Muscle of back (tissue), 13 donors: ENCODE measurements around the gene NT5E. TPM values are rescaled to one million over a fixed set of nuclear protein-coding genes. Genes with fewer than 3 reads are reported as not detected.
"Not testable (repeated sequence)": the region's sequence is repeated elsewhere in the genome, so short reads cannot be mapped to it uniquely, and the experiment has no call there.

Experiments
- DNase-seq, 3 donors: peaks; one replicate each; pipeline versions ENCODE4 v3.0.0 to v3.0.0-alpha.2; 2013
- long read RNA-seq, 9 donors: transcript quantifications; one replicate each; lab custom pipeline, GENCODE V29; 2026
- polyA plus RNA-seq, 10 donors: library from polyadenylated mRNA; unstranded; fragments of 120-200 nt; gene quantifications; one replicate each; pipeline ENCODE4 v1.2.1, GENCODE V29; 2013; ENCODE audit not compliant: insufficient read length in 10 of 10

The NT5E gene
- 10 to 100 TPM; 26.1 to 48.0 (median 39.1) TPM for polyA plus RNA-seq
- long read RNA-seq, donor 1, transcript NT5E-202 (3 exons, 974 nt): major isoform, 5 of 9 reads
- long read RNA-seq, donor 1, partial matches to known transcripts: 0 of 9 reads
- long read RNA-seq, donor 1, other reads (novel, unspliced or antisense): 0 of 9 reads
- long read RNA-seq, donor 2, partial matches to known transcripts: 5 of 9 reads
- long read RNA-seq, donor 2, other reads (novel, unspliced or antisense): 0 of 9 reads
- long read RNA-seq, donor 3: 0 reads
- long read RNA-seq, donor 4, transcript NT5E-201 (9 exons, 3,548 nt): major isoform, 5 of 20 reads
- long read RNA-seq, donor 4, partial matches to known transcripts: 15 of 20 reads
- long read RNA-seq, donor 4, other reads (novel, unspliced or antisense): 0 of 20 reads
- long read RNA-seq, donor 5, transcript NT5E-201 (9 exons, 3,548 nt): major isoform, 14 of 16 reads
- long read RNA-seq, donor 5, partial matches to known transcripts: 0 of 16 reads
- long read RNA-seq, donor 5, other reads (novel, unspliced or antisense): 0 of 16 reads
- long read RNA-seq, donor 6, transcript NT5E-201 (9 exons, 3,548 nt): major isoform, 9 of 16 reads
- long read RNA-seq, donor 6, partial matches to known transcripts: 5 of 16 reads
- long read RNA-seq, donor 6, other reads (novel, unspliced or antisense): 0 of 16 reads
- long read RNA-seq, donor 7, partial matches to known transcripts: 7 of 12 reads
- long read RNA-seq, donor 7, other reads (novel, unspliced or antisense): 0 of 12 reads
- long read RNA-seq, donor 8, partial matches to known transcripts: 0 of 5 reads
- long read RNA-seq, donor 8, other reads (novel, unspliced or antisense): 0 of 5 reads
- long read RNA-seq, donor 9, partial matches to known transcripts: 0 of 1 reads
- long read RNA-seq, donor 9, other reads (novel, unspliced or antisense): 0 of 1 reads

GRCh38 chr6:85449818-85450759 lies at the start of gene NT5E:
Gene NT5E (plus strand): TSS chr6:85450083. CDS start chr6:85450140, 57 bp downstream.
- DNase-seq: peak in 2 of 3 donors; percentile 77 to 94

DNA sequence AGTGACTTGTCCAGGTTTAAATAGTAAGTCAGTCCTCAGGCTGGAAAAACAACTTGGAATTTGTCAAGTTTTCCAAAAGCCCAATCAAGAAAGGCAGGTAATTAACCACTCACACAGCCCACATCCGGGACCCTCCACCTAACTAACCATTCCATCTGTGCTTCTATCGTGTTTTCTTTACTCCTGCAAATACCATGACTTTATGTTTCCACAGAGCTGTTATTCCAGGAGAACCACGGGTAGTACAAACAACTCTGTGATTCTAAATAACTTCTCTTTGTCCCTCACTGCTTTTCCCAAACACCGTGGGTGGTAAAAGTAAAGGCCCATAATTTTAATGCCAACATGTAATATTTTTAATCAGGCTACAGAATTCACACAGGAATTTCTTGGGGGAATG lies 49.6 kb upstream of the NT5E start:
- DNase-seq: no peak

- DNase-seq: no peak
These were observed 48.5 kb upstream of the NT5E start for GRCh38 chr6:85401186-85402021.

DNA sequence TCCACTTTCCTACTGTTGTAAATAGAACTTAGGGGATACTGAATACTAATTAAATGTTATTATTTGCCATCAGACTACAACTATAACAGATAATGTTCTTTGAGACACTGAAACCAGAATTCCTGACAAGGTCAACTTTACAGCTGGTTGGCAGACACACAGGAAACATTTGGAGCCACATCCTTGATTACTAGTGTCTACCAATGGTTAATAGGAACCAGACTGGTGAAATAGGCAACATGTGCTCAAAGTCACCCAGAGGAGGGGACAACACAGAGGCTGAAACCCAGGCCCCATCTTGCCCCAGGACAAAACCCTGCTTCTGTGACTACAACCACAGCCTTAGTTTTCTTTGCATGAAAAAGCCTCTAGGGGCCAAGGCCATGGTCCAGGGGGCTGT lies 47.8 kb upstream of the NT5E start:
- no peak for DNase-seq

GRCh38 chr6:85402922-85403321 lies 47.0 kb upstream of the NT5E start:
- DNase-seq: no peak

- peak in 1 of 3 donors; percentile 77 for DNase-seq
These were observed 46.4 kb upstream of the NT5E start for GRCh38 chr6:85403331-85404015.

DNA sequence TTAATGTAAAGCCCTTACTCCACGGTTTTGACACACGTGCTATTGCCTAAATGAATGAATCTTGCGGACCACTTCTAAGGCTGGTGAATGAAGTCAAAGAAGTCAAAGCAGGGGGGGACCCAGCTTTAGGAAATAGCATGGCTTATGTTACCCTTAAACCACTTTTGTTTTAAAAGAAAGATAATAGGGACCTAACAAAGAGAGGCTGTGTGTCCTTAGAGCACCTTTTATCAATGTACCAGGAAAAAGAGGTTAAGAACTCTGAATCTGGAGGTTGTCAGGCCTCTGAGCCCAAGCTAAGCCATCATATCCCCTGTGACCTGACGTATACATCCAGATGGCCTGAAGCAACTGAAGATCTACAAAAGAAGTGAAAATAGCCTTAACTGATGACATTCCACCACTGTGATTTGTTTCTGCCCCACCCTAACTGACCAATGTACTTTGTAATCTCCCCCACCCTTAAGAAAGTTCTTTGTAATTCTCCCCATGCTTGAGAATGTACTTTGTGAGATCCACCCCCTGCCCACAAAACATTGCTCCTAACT lies 45.8 kb upstream of the NT5E start:
- DNase-seq: not testable (repeated sequence)

DNA sequence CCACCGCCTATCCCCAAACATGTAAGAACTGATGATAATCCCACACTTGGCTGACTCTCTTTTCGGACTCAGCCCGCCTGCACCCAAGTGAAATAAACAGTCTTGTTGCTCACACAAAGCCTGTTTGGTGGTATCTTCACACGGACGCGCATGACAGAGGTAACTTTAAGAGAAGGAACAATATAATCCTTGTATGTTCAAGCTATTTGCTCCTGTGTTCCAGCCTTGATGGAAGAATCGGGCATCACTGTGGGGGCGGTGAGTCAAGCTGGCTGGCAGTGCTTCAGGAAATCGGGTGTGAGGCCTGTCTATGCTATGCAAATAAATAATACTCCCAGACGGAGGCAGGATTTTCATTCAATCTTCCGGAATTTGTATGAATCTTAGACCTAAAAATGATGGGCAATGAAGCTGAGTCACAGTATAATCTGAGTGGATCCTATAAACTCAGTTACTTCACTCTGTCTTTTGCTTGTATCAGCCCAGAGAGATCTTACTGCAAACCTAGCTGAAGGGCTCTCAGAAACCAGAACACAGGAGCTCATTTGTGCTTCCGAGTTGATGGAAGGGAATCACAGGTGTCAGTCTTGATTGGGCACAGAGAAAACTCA lies 45.2 kb upstream of the NT5E start:
- DNase-seq: peak in 2 of 3 donors; percentile 43 to 86

DNA sequence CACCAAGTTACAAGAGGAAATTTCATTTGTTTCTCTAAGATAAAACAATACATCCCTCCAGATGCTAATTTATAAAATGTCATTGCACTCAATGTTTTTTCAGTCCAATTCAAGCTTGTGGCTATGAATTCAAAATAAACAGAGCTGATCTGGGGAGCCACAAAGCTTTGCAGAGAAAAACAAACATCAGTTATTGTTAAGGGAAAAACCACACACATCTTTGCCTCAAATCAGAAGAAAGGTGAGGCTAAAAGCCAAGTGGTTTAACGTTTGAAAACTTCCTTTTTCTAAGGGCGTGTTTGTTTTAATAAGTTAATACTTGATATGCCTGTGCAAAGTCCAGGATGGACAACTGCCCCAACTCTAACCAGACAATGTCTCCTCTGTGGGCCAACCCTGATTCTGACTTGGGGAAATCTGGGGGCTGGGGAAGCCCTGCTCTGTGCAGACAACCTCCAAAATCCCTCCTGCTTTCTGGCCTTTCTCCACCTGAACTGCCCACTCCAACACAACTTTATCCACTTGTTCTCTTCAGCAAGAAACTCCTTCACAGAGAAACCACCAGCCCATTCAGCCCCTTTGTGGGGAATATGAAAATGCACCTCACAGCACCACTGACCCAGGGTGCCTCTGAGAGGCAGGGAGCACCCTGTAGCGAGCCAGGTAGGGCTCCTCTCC lies 44.6 kb upstream of the NT5E start:
- DNase-seq: no peak

DNA sequence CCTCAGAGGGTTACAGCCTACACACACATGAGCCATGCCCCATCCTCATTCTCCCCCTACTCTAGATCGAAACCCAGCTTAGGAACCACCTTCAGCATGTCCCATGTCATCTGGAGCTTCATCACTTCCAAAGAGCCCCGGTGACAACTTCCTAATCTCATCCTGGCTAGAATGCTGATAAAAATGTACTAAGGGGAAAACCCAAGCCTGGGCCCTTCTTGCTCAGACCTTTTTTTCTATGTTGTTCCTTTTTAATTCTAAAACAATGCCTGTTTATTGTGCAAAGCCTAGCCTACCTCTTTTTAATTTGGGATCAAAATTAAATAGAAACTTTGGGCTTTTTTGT lies 44.1 kb upstream of the NT5E start:
- no peak for DNase-seq

DNA sequence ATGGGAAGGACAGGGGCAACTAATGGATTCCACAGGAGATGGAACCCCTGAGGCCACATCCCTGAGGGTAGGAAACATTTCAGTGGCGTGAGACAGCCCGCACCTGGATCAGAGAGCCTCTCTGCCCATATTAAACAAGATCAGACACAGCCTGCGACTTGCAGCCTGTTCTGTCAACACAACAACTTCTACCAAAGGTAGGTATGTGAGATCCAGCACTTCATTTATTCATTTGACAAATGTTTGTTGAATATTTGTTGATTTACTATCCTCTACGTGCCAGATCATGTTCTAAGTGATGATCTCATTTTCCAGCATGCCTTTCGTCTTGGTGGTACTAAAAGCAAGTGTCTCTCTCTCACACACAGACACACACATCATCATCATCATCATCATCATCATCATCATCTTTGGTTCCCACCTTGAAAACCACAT lies 43.2 kb upstream of the NT5E start:
- no peak for DNase-seq

- DNase-seq: no peak
These were observed 41.8 kb upstream of the NT5E start for GRCh38 chr6:85408039-85408438.

DNA sequence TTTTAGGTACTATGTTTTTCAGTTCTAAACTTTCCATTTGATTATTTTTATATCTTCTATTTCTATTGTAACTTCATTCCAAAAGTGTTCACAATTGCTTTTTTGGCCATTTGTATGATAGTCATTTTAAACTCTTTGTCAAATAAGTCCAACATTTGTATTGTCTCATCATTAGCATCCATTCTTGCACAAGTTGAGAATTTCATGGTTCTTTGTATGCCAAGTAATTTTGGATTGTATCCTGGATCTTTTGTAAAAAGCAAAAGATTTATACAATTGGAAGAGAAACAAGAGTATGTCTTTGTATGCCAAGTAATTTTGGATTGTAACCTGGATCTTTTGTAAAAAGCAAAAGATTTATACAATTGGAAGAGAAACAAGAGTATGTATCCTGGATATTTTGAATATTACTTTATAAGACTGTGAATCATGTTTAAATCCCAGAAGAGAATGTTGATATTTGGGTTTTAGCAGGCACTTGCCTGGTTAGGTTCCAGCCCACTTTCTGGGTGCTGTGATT lies 36.9 kb upstream of the NT5E start:
- DNase-seq: peak; percentile 77 to 90 (median 83)

GRCh38 chr6:85416049-85416448 lies 33.8 kb upstream of the NT5E start:
- no peak for DNase-seq

GRCh38 chr6:85416766-85417165 lies 33.1 kb upstream of the NT5E start:
- no peak for DNase-seq

DNA sequence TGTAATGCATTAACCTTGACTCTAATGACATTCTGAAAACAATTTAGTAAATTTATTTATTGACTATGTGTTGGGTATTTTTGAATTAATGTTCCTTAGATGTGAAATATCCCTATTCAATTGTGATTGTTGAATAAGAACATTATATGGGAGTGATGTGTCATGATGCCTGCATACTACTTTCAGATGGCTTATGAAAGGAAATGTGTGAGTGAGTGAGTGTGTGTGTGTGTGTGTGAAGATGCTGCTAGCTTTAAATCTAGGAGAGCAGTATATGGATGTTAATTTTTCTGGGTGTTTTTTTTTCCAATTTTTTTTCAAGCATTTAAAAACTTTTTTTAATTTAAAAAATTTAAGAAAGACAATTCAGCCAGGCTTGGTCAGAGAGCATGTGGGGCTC lies 32.5 kb upstream of the NT5E start:
- no peak for DNase-seq

DNA sequence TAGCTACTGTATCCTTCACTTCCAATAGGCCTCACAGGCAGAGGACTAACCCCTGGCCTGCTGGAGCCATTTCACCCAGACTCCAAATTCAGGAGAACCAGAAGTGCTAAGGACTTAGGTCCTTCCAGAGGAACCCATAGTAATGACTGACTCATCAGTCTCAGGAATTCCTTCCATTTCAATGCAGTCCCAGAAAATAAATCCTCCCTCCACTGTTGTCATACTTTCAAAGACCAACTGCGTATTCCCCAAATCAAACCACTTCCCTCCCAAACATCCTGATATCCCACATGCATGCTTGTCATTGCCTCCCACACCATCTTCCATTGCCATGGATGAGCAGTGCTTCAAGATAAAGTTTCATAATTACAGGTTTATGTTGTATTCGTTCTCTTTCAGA lies 31.8 kb upstream of the NT5E start:
- DNase-seq: peak in 1 of 3 donors; percentile 75

- peak; percentile 46 to 75 (median 67) for DNase-seq
These were observed 30.7 kb upstream of the NT5E start for GRCh38 chr6:85419046-85419759.
